HUES64 (cell line): ENCODE data around the gene TAS2R30.
"Not testable (repeated sequence)": the region's sequence is repeated elsewhere in the genome, so short reads cannot be mapped to it uniquely, and the experiment has no call there.

Experiments
- H3K27ac ChIP-seq: 2 replicates; pipeline ENCODE4 v1.7.0; 2013; ENCODE audit warnings: low read depth, low read length, inconsistent platforms
- H3K27me3 ChIP-seq: 2 replicates; pipeline ENCODE4 v1.6.1; 2013; ENCODE audit warnings: mild to moderate bottlenecking, low read length; ENCODE audit not compliant: insufficient read depth
- H3K36me3 ChIP-seq: 2 replicates; pipeline ENCODE4 v1.6.1; 2013; ENCODE audit warnings: mild to moderate bottlenecking, low read length; ENCODE audit not compliant: insufficient read depth
- H3K4me1 ChIP-seq: 2 replicates; pipeline ENCODE4 v1.6.1; 2013; ENCODE audit warnings: mild to moderate bottlenecking, low read length, moderate library complexity; ENCODE audit not compliant: insufficient read depth
- H3K4me3 ChIP-seq: 2 replicates; pipeline ENCODE4 v1.5.1; 2013; ENCODE audit warnings: mild to moderate bottlenecking, low read length, moderate library complexity
- H3K9ac ChIP-seq: 2 replicates; pipeline ENCODE4 v1.6.1; 2013; ENCODE audit warnings: mild to moderate bottlenecking, low read depth, low read length
- H3K9me3 ChIP-seq: 2 replicates; pipeline ENCODE4 v1.6.1; 2013; ENCODE audit warnings: low read depth, low read length; ENCODE audit not compliant: insufficient read depth
- WGBS: fragments of 150-250, 120-280 bp; methylation state at CpG from one replicate; pipeline ENCODE4 v1.1.7; 2013; ENCODE audit warnings: missing lambda C conversion rate; 5-methylcytosine and 5-hydroxymethylcytosine counted together

Gene TAS2R30

GRCh38 chr12:11130382-11130781 lies 4.1 kb downstream of the TAS2R30 start:
- Histone ChIP-seq H3K27ac (no peak overlapping the region), H3K4me1 (no peaks in the 10 kb centered on the region), H3K9me3 (no peaks in the 10 kb centered on the region), H3K27me3 (no peaks in the 10 kb centered on the region), H3K36me3 (peaks cover 16% of the 10 kb centered on the region; the same call in 1 of the 2 replicates), H3K9ac (no peak overlapping the region), H3K4me3 (no peak overlapping the region)
- 95% methylated on average over 3 of the region's 3 CpGs for WGBS

GRCh38 chr12:11114130-11114529 lies 20.3 kb downstream of the TAS2R30 start:
- H3K4me1 ChIP-seq, H3K9ac ChIP-seq, H3K36me3 ChIP-seq, H3K27me3 ChIP-seq, H3K9me3 ChIP-seq, H3K27ac ChIP-seq, H3K4me3 ChIP-seq: not testable (repeated sequence)
- 94% methylated on average over 1 of the region's 1 CpG for WGBS

- not testable (repeated sequence) for H3K27me3 ChIP-seq, H3K9me3 ChIP-seq, H3K4me3 ChIP-seq, H3K27ac ChIP-seq, H3K4me1 ChIP-seq, H3K9ac ChIP-seq
- H3K36me3 ChIP-seq = peaks cover 12% of the 10 kb centered on the region; the same call in 1 of the 2 replicates
- WGBS = no CpG with 5 or more reads among the region's 1 CpG
These were observed 23.2 kb downstream of the TAS2R30 start for GRCh38 chr12:11111213-11111612.

DNA sequence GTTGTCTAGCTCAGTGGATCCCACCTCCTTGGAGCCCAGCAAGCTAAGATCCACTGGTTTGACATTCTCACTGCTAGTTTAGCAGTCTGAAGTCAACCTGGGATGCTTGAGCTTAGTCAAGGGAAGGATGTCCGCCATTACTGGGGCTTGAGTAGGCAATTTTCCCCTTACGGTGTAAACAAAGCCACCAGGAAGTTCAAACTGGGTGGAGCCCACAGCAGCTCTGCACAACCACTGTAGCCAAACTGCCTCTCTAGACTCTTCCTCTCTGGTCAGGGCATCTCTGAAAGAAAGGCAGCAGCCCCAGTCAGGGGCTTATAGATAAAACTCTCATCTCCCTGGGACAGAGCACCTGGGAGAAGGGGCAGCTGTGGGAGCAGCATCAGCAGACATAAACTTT lies 25.6 kb downstream of the TAS2R30 start:
- H3K27me3 ChIP-seq = no peaks in the 10 kb centered on the region
- peaks cover 3% of the 10 kb centered on the region; the same call in 1 of the 2 replicates for H3K9me3 ChIP-seq
- peaks cover 11% of the 10 kb centered on the region; the same call in 1 of the 2 replicates for H3K36me3 ChIP-seq
- 95% methylated on average over 2 of the region's 2 CpGs for WGBS
- no peak overlapping the region for H3K4me3 ChIP-seq
- H3K9ac ChIP-seq = no peak overlapping the region
- no peak overlapping the region for H3K27ac ChIP-seq
- H3K4me1 ChIP-seq = no peaks in the 10 kb centered on the region

DNA sequence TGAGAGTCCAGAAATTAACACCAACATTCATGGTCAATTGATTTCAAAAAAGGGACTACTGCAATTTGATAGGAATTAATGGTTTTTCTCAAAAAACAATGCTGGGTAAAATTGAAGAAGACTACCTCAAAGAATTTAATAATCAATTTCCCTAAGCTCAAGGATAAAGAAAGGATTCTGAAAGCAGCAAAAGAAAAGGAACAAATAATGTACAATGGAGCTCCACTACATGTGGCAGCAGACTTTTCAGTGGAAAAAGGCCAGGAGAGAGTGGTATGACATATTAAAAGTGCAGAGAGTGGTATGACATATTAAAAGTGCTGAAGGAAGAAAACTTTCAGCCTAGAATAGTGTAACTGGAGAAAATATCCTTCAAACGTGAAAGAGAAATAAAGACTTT lies 26.7 kb downstream of the TAS2R30 start:
- Histone ChIP-seq H3K9me3 (no peaks in the 10 kb centered on the region; the same call in 1 of the 2 replicates), H3K9ac (no peak overlapping the region), H3K4me3 (no peak overlapping the region), H3K27ac (no peak overlapping the region), H3K27me3 (no peaks in the 10 kb centered on the region), H3K36me3 (peaks cover 11% of the 10 kb centered on the region; the same call in 1 of the 2 replicates), H3K4me1 (no peaks in the 10 kb centered on the region)
- WGBS = no CpG with 5 or more reads among the region's 1 CpG

DNA sequence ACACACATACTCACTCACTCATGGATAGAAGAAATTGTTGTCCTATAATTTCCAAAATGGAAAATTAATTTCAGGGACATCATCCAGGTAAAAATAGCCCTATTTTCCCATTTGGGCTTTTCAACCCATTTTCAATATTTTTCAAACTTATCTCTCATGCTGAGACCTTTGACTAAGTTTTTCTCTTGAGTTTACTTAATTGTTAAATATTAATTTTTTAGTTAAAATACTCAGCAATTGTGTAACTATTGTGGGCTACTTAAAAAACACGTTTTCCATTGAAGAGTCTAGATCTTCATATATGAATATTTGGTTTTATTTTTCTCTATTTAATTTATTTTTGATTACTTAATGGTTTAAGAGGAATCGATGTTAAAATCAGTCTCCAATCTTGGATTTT lies 28.2 kb downstream of the TAS2R30 start:
- Histone ChIP-seq H3K9me3 (no peaks in the 10 kb centered on the region), H3K36me3 (peaks cover 11% of the 10 kb centered on the region; the same call in 1 of the 2 replicates), H3K4me1 (no peaks in the 10 kb centered on the region), H3K4me3 (no peak overlapping the region), H3K27me3 (no peaks in the 10 kb centered on the region), H3K9ac (no peak overlapping the region), H3K27ac (no peak overlapping the region)
- WGBS = no CpG with 5 or more reads among the region's 2 CpGs

DNA sequence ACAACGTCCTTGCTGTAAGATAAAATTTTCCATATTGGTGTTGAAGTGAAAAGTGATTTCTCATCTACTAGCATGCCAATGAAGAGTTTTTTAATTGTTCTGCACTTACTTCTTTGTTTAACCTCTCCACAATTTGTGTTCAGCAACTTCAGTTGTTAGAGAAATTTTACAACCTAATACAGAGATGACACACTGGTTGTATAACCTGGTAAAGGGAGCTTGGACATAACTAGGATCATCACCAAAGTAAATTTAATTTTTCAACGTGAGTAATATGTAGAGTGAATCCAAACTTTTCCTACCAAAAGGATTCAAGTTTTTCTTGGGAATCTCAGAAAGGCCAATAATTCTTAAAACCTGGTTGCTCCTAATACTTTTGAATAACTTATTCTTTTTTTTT lies 28.9 kb downstream of the TAS2R30 start:
- no peak overlapping the region for H3K4me3 ChIP-seq
- WGBS = 71% methylated on average over 1 of the region's 2 CpGs
- H3K9ac ChIP-seq = no peak overlapping the region
- no peaks in the 10 kb centered on the region for H3K27me3 ChIP-seq
- H3K36me3 ChIP-seq = peaks cover 15% of the 10 kb centered on the region; the same call in 1 of the 2 replicates
- H3K4me1 ChIP-seq = no peaks in the 10 kb centered on the region
- H3K27ac ChIP-seq = no peak overlapping the region
- no peaks in the 10 kb centered on the region for H3K9me3 ChIP-seq

GRCh38 chr12:11094910-11095309 lies 39.5 kb downstream of the TAS2R30 start:
- H3K4me3 ChIP-seq, H3K27me3 ChIP-seq, H3K27ac ChIP-seq, H3K9ac ChIP-seq, H3K9me3 ChIP-seq, H3K36me3 ChIP-seq, H3K4me1 ChIP-seq: not testable (repeated sequence)
- no CpG with 5 or more reads among the region's 2 CpGs for WGBS

GRCh38 chr12:11092128-11092527 lies 42.3 kb downstream of the TAS2R30 start, which contains the start of gene TAS2R43:
TAS2R43 (minus strand) TSS chr12:11092313; CDS start chr12:11092229, 84 bp downstream.
- Histone ChIP-seq H3K27me3 (no peaks in the 10 kb centered on the region), H3K9me3 (no peaks in the 10 kb centered on the region), H3K27ac (no peak within 1 kb of the TSS), H3K36me3 (no peaks in the 10 kb centered on the region), H3K4me1 (no peaks in the 10 kb centered on the region), H3K9ac (no peak within 1 kb of the TSS), H3K4me3 (no peak within 1 kb of the TSS)
- WGBS = no CpG with 5 or more reads among the region's 6 CpGs

- no peak overlapping the region for H3K27ac ChIP-seq
- no peaks in the 10 kb centered on the region for H3K9me3 ChIP-seq
- no peak overlapping the region for H3K4me3 ChIP-seq
- H3K9ac ChIP-seq = no peak overlapping the region
- H3K36me3 ChIP-seq = no peaks in the 10 kb centered on the region
- H3K4me1 ChIP-seq = no peaks in the 10 kb centered on the region
- no peaks in the 10 kb centered on the region for H3K27me3 ChIP-seq
- WGBS = no CpG with 5 or more reads among the region's 5 CpGs
These were observed 45.2 kb downstream of the TAS2R30 start for GRCh38 chr12:11089246-11089645.

DNA sequence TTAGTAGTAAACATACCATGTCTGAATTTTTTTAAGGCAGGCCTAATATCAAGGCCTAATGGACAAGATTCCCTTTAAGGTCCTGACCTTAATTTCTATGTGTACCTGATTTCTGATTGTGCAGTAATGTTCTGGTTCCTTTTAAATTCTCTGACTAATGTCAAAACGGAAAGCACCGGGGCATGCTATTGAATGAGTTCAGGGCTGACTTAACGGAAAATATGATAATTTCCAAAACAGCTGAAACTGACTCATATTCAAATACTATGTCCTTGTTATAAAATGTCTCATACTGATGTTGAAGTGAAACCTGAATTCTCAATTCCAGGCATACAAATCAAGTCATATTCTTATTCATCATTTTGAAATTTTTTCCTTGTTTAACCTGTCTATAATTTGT lies 49.0 kb downstream of the TAS2R30 start:
- WGBS = no CpG with 5 or more reads among the region's 3 CpGs
- no peak overlapping the region for H3K27ac ChIP-seq
- H3K9ac ChIP-seq = no peak overlapping the region
- 0 out of 2 replicates have a peak, but pooled peaks cover 3% of the 10 kb centered on the region for H3K9me3 ChIP-seq
- no peak overlapping the region for H3K4me3 ChIP-seq
- H3K27me3 ChIP-seq = no peaks in the 10 kb centered on the region
- H3K36me3 ChIP-seq = no peaks in the 10 kb centered on the region
- no peaks in the 10 kb centered on the region for H3K4me1 ChIP-seq
